Measurements from ENCODE around the gene TCF7L2.

TCF7L2 gene

GRCh38 chr10:113089551-113089950, 139.5 kb downstream of the TCF7L2 start:
- no peak overlapping the region for H3K27ac ChIP-seq
- TF ChIP-seq ZFX (IDR thresholded peaks at IDR 0.05) (no peak), CTCF (conservative IDR thresholded peaks at IDR 0.05) (no peak)

- TF ChIP-seq CTCF (conservative IDR thresholded peaks at IDR 0.05): no peak
- TF ChIP-seq ZFX (IDR thresholded peaks at IDR 0.05): no peak
- no peak overlapping the region for H3K27ac ChIP-seq
Observed at GRCh38 chr10:113091920-113092319, 141.9 kb downstream of the TCF7L2 start.

- H3K27ac ChIP-seq: no peak overlapping the region
- TF ChIP-seq ZFX (IDR thresholded peaks at IDR 0.05) (no peak), CTCF (conservative IDR thresholded peaks at IDR 0.05) (no peak)
Observed at GRCh38 chr10:113093188-113094113, 143.4 kb downstream of the TCF7L2 start.

GRCh38 chr10:113094114-113094486, 144.1 kb downstream of the TCF7L2 start:
- no peak overlapping the region for H3K27ac ChIP-seq
- TF ChIP-seq ZFX (IDR thresholded peaks at IDR 0.05) (no peak), CTCF (conservative IDR thresholded peaks at IDR 0.05) (no peak)

GRCh38 chr10:113095419-113096127, 145.5 kb downstream of the TCF7L2 start:
- no peak overlapping the region for H3K27ac ChIP-seq
- no peak for TF ChIP-seq ZFX (IDR thresholded peaks at IDR 0.05)

- H3K27ac ChIP-seq: no peak overlapping the region
- TF ChIP-seq ZFX (IDR thresholded peaks at IDR 0.05) (no peak), CTCF (conservative IDR thresholded peaks at IDR 0.05) (no peak)
Observed at GRCh38 chr10:113096128-113096996, 146.3 kb downstream of the TCF7L2 start.

GRCh38 chr10:113097036-113097435, 147.0 kb downstream of the TCF7L2 start:
- TF ChIP-seq ZFX (IDR thresholded peaks at IDR 0.05): no peak
- TF ChIP-seq CTCF (conservative IDR thresholded peaks at IDR 0.05): no peak

More at GRCh38 chr10:113097036-113097435, 147.0 kb downstream of the TCF7L2 start:
- H3K27ac ChIP-seq: no peak overlapping the region
